Neural crest cell (in vitro differentiated cells): ENCODE data around the gene TIMM50. TPM values are rescaled to one million over a fixed set of nuclear protein-coding genes. Genes with fewer than 3 reads are reported as not detected.

ENCODE experiments used
- DNase-seq: peaks from one replicate; pipeline ENCODE4 v3.0.0; 2021; ENCODE audit warnings: low read depth, mixed read lengths, low spot score
- H3K27ac Mint-ChIP-seq: one replicate; pipeline ENCODE4 v1.8.0; 2021; ENCODE audit warnings: mild to moderate bottlenecking, mixed read lengths; ENCODE audit not compliant: unreplicated experiment
- H3K27me3 Mint-ChIP-seq: 2 replicates; pipeline ENCODE4 v1.8.0; 2021; ENCODE audit warnings: low read depth, mild to moderate bottlenecking, mixed read lengths
- H3K36me3 Mint-ChIP-seq: 2 replicates; pipeline ENCODE4 v1.8.0; 2021; ENCODE audit warnings: low read depth, mild to moderate bottlenecking, mixed read lengths
- H3K4me1 Mint-ChIP-seq: 2 replicates; pipeline ENCODE4 v1.8.0; 2021; ENCODE audit warnings: mixed read lengths
- H3K4me3 Mint-ChIP-seq: one replicate; pipeline ENCODE4 v1.8.0; 2021; ENCODE audit warnings: mild to moderate bottlenecking, mixed read lengths
- H3K9me3 Mint-ChIP-seq: 2 replicates; pipeline ENCODE4 v1.8.0; 2021; ENCODE audit warnings: mixed read lengths
- CTCF ChIP-seq: fragments of 200-600 bp; sonication (generic); conservative IDR thresholded peaks from 2 replicates; pipeline ENCODE4 v1.5.0; 2021; ENCODE audit warnings: antibody characterized with exemption, mild to moderate bottlenecking
- long read RNA-seq: library from polyadenylated mRNA; unstranded; transcript quantifications from one replicate; pipeline ENCODE4 v2.0.0, GENCODE V29; 2020
- total RNA-seq: library from RNA; stranded (reverse); gene quantifications from 2 replicates; pipeline ENCODE4 v1.2.1, GENCODE V29; 2021

Gene TIMM50
- total RNA-seq: 118 and 121 TPM in 2 replicates
- long read RNA-seq, transcript TIMM50-201 (11 exons, 1,612 nt): major isoform, 62 of 68 reads
- long read RNA-seq, partial matches to known transcripts: 0 of 68 reads
- long read RNA-seq, other reads (novel, unspliced or antisense): 5 of 68 reads

- Mint-ChIP-seq H3K9me3 (no peaks in the 10 kb centered on the region), H3K4me1 (peaks cover 23% of the 10 kb centered on the region)
Measured at GRCh38 chr19:39480337-39481228, at the start of gene TIMM50. Gene TIMM50, plus strand, starts transcription at chr19:39480838. Its CDS starts 16 bp downstream, at chr19:39480854.

GRCh38 chr19:39432677-39433025 lies 48.0 kb upstream of the TIMM50 start:
- no peak for DNase-seq
- H3K9me3 Mint-ChIP-seq: no peaks in the 10 kb centered on the region
- H3K27ac Mint-ChIP-seq: no peak overlapping the region
- H3K4me3 Mint-ChIP-seq: peak overlapping the region; percentile 100
- peaks cover 12% of the 10 kb centered on the region for H3K27me3 Mint-ChIP-seq
- peaks cover 44% of the 10 kb centered on the region for H3K4me1 Mint-ChIP-seq
- H3K36me3 Mint-ChIP-seq: peaks cover 17% of the 10 kb centered on the region
- no peak for TF ChIP-seq CTCF

More at GRCh38 chr19:39480337-39481228, at the start of gene TIMM50:
- Mint-ChIP-seq H3K27me3 (no peaks in the 10 kb centered on the region), H3K27ac (peak within 1 kb of the TSS; percentile 97), H3K36me3 (peaks cover 5% of the 10 kb centered on the region), H3K4me3 (peak within 1 kb of the TSS; percentile 93)
- DNase-seq: peak; percentile 99
- TF ChIP-seq CTCF: no peak

GRCh38 chr19:39433480-39434079 lies 47.1 kb upstream of the TIMM50 start:
- H3K4me1 Mint-ChIP-seq: peaks cover 38% of the 10 kb centered on the region

GRCh38 chr19:39434123-39435076 lies 46.2 kb upstream of the TIMM50 start:
- peak overlapping the region; percentile 100 for H3K4me3 Mint-ChIP-seq
- DNase-seq: no peak
- peaks cover 31% of the 10 kb centered on the region for H3K4me1 Mint-ChIP-seq
- H3K36me3 Mint-ChIP-seq: peaks cover 17% of the 10 kb centered on the region
- no peak for TF ChIP-seq CTCF
- no peaks in the 10 kb centered on the region for H3K9me3 Mint-ChIP-seq
- H3K27ac Mint-ChIP-seq: peak overlapping the region; percentile 81
- H3K27me3 Mint-ChIP-seq: peaks cover 12% of the 10 kb centered on the region

More at GRCh38 chr19:39433480-39434079, 47.1 kb upstream of the TIMM50 start:
- H3K9me3 Mint-ChIP-seq: no peaks in the 10 kb centered on the region
- no peak overlapping the region for H3K27ac Mint-ChIP-seq
- DNase-seq: no peak
- peak overlapping the region; percentile 100 for H3K4me3 Mint-ChIP-seq
- peaks cover 17% of the 10 kb centered on the region for H3K36me3 Mint-ChIP-seq
- H3K27me3 Mint-ChIP-seq: peaks cover 12% of the 10 kb centered on the region
- TF ChIP-seq CTCF: no peak
